Measurements from ENCODE around the gene USP13.

USP13 gene

GRCh38 chr3:179796421-179796820 lies 143.6 kb downstream of the USP13 start:
- DNase-seq (ENCODE audit: low read depth in 3 of 3) = no peak

- no peak for DNase-seq (ENCODE audit: low read depth in 3 of 3)
Measured at GRCh38 chr3:179797192-179797591, 144.4 kb downstream of the USP13 start.

GRCh38 chr3:179801263-179801662 lies 148.4 kb downstream of the USP13 start:
- no peak for DNase-seq (ENCODE audit: low read depth in 3 of 3)

GRCh38 chr3:179801856-179802255 lies 149.0 kb downstream of the USP13 start:
- DNase-seq (ENCODE audit: low read depth in 3 of 3) = no peak

GRCh38 chr3:179806177-179806576 lies 153.3 kb downstream of the USP13 start:
- no peak for DNase-seq (ENCODE audit: low read depth in 3 of 3)

- no peak for DNase-seq (ENCODE audit: low read depth in 3 of 3)
Measured at GRCh38 chr3:179807588-179807987, 154.7 kb downstream of the USP13 start.

GRCh38 chr3:179809639-179810038 lies 156.8 kb downstream of the USP13 start:
- no peak for DNase-seq (ENCODE audit: low read depth in 3 of 3)

GRCh38 chr3:179811321-179812095 lies 158.7 kb downstream of the USP13 start:
- DNase-seq (ENCODE audit: low read depth in 3 of 3) = no peak

GRCh38 chr3:179812096-179812382 lies 159.2 kb downstream of the USP13 start:
- no peak for DNase-seq (ENCODE audit: low read depth in 3 of 3)

GRCh38 chr3:179819379-179819778 lies 166.5 kb downstream of the USP13 start:
- DNase-seq (ENCODE audit: low read depth in 3 of 3) = no peak

GRCh38 chr3:179822296-179822695 lies 169.5 kb downstream of the USP13 start:
- no peak for DNase-seq (ENCODE audit: low read depth in 3 of 3)

- no peak for DNase-seq (ENCODE audit: low read depth in 3 of 3)
Measured at GRCh38 chr3:179825527-179826246, 172.8 kb downstream of the USP13 start.

- no peak for DNase-seq (ENCODE audit: low read depth in 3 of 3)
Measured at GRCh38 chr3:179826247-179826637, 173.4 kb downstream of the USP13 start.

GRCh38 chr3:179828738-179829137 lies 175.9 kb downstream of the USP13 start:
- DNase-seq (ENCODE audit: low read depth in 3 of 3) = no peak

- DNase-seq (ENCODE audit: low read depth in 3 of 3) = no peak
Measured at GRCh38 chr3:179829401-179829800, 176.6 kb downstream of the USP13 start.

- DNase-seq (ENCODE audit: low read depth in 3 of 3) = no peak
Measured at GRCh38 chr3:179832333-179832854, 179.6 kb downstream of the USP13 start.

GRCh38 chr3:179833294-179833693 lies 180.5 kb downstream of the USP13 start:
- no peak for DNase-seq (ENCODE audit: low read depth in 3 of 3)

GRCh38 chr3:179837374-179837773 lies 184.5 kb downstream of the USP13 start:
- DNase-seq (ENCODE audit: low read depth in 3 of 3) = no peak

All from stimulated activated CD4-positive, alpha-beta T cell treated with anti-CD3 and anti-CD28 coated beads, TNF-alpha, amount 100 ng/mL, for 4 hours (primary cell).